GF-D8 (cell line): Measurements from ENCODE around the gene SH3RF1.

Experiments used
- DNase-seq: peaks from one replicate; lab custom pipeline; 2025; lab: John Stamatoyannopoulos, UW

Gene SH3RF1

GRCh38 chr4:169103966-169104412, 166.8 kb downstream of the SH3RF1 start:
- DNase-seq = no peak

GRCh38 chr4:169102026-169102425, 168.7 kb downstream of the SH3RF1 start:
- DNase-seq = no peak

GRCh38 chr4:169100670-169101101, 170.1 kb downstream of the SH3RF1 start:
- no peak for DNase-seq

DNA sequence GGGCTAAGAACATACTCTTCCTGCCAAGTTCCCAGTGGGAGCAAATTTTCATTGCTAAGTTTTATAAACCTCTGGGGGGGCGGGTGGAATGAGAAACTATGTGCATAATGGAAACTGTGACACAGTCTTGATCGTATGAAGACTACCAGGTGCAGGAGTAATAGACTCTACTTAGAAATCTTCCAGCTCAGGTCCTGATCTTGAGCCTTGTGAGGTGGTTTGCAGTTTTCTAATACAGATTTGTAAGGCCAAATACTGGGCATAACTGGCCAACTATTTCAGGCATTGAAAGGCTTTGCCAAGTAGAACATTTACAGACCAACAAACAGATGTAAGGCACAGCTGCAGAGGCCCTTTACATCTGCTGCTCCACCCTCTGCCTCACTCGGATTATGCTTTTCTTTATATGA, 171.0 kb downstream of the SH3RF1 start:
- DNase-seq = no peak

GRCh38 chr4:169098969-169099690, 171.6 kb downstream of the SH3RF1 start:
- no peak for DNase-seq

- DNase-seq = peak; percentile 79
Observed at GRCh38 chr4:169098532-169098931, 172.2 kb downstream of the SH3RF1 start.

DNA sequence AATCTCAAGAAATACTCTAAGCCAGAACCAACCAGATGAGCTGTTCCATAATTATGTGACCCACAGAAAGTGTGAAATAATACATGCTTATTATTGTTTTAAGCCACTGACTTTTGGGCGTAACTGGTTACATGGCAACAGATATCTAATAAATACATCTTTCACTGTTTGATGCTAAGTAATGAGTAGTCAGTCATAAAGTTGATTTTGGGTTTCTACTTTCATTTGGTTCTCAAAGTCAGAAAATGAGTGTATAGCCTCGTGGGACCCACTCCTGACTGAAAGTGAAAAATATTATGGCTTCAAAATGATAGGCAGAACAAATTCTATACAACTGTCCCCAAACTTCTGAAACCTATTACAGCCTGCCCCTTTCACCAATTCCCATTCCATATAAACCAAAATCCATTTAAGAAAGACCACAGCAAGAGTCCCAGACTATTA, 172.7 kb downstream of the SH3RF1 start:
- no peak for DNase-seq

DNA sequence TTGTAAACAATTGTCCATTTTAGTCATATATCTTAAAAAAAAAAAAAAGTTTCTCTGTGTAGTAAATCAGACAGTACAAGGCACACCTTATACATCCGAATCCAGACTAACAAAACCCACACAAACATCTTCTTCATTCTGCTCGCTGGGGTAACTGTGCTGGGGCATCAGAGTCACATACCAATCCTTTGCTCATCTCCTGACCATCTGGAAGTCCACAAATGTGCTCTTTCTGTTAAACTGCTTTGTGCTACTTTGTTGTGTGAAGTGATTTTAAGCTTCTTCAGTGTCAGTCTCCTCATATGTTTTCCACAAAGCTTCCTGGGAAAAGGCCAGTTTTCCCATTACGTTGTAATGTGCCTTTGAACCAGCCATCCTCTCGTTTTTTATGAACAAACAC, 174.5 kb downstream of the SH3RF1 start:
- DNase-seq = no peak

GRCh38 chr4:169094656-169095231, 176.0 kb downstream of the SH3RF1 start:
- no peak for DNase-seq

GRCh38 chr4:169092889-169093522, 177.8 kb downstream of the SH3RF1 start:
- no peak for DNase-seq

GRCh38 chr4:169090484-169091215, 180.1 kb downstream of the SH3RF1 start:
- DNase-seq = no peak

GRCh38 chr4:169089004-169089403, 181.8 kb downstream of the SH3RF1 start:
- no peak for DNase-seq

- DNase-seq = no peak
Observed at GRCh38 chr4:169084954-169085353, 185.8 kb downstream of the SH3RF1 start.

DNA sequence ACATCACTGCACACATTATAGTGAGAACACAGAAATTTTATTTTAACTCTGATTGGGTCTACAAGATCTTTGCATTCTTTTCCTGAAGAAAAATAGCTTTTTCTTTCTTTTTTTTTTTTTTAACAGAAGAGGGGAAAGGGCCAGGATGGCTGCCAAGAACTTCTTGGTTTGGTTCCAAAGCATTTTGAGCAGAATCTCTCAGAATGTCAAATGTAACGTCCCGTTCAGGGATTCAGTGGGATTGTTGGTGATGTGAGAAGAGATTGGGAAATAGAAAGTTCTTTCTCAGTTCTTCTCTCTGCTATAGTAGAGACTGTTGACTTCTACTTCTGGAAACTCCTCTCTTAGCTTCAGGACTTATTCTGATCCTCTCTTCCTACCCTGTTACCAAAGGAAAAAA, 189.8 kb downstream of the SH3RF1 start:
- no peak for DNase-seq

DNA sequence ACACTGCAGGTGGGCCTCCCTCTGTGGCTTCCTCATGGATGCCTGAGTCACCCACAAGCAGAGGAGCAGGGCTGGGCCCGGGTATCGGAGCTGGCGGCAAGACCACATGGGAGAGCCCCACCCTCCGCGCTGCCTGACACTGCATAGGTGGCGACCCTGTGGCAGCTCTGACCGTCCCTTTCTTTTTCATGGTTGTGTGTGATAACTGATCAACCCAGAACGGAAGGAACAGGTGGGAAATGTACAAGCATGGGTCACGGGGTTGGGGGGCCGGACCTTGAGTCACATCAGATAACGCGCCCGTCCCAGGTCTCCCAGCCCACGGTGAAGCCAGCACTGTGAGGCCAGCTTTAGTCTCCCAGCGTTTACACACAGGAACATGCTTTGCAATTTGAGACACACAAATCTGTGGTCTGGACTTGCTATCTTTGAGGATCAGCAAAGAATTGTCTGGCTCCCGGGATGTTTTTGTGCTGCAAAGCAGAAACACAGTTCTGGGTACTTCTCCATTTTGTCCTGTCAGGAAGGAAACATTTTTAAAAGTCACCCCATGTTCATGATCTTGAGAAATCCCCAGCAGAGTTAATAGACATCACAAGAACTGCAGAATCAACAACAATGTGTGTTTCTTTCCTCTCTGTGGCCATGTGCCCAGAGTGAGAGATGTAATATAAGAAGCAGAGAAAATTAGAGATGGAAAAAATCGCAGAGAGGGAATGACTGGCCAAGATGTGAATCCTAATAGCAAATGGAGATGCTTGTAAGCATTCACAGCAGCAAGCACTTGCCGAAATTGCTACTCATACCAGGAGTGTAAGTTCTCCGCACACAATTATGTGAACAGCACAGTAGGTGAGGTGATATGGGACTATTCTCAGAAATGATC, 190.6 kb downstream of the SH3RF1 start:
- peak; percentile 82 for DNase-seq

DNA sequence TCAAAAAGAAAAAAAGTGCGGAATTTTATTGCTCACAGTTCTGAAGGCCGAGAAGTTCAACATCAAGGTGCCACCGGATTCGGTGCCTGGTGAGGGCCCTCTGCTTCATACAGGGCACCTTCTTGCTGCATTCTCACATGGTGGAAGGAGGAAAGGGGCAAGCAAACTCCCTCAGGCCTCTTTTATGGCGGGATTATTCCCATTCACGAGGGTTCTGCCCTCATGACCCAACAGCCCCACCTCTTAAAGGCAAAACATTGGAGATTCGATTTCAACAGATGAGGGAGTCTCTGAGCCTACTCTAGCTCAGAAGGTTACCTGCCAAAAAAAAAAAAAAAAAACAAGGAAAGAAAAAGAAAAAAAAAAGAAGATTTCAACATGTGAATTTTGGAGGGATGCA, 196.6 kb downstream of the SH3RF1 start:
- DNase-seq = no peak

GRCh38 chr4:169071747-169072146, 199.0 kb downstream of the SH3RF1 start:
- no peak for DNase-seq

- no peak for DNase-seq
Observed at GRCh38 chr4:169070895-169071218, 199.9 kb downstream of the SH3RF1 start.

DNA sequence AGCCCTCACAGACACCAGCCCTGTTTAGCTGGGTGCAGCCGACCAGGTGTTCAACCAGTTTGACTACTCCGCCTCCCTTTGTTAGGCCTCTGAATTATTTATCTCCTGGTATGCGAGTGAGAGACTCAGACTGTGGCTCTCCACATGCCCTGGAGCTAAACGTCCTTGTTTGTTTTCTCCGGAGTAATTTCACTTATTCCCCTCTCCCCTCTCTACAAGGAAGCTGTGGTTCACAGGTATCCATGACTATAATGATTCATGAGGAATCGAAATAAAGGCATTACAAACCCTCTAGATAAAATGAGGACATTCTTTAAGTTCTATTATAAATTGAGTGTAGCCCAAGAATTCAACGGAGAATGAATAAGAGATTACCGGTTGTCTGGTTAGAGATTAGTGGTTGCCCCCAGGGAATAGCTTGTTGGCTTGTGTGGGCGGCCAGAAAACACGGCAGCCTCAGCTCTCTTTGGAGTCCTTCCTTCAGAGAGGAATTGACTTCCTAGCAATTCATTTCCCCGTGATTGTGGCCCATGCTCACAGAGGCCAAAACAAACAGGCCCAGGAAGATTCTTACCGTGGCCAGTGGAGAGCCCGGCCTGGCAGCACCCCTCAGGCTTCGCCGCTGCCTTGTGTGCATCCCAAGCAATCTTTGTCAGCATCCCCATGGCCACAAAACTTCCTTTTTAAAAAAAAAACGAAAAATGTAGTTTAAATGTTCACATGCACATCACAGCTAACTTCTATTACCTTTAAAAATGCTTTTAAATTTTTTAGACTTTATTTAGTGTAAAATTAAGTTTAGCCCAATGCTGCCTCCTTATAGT, 200.5 kb downstream of the SH3RF1 start:
- DNase-seq = no peak

DNA sequence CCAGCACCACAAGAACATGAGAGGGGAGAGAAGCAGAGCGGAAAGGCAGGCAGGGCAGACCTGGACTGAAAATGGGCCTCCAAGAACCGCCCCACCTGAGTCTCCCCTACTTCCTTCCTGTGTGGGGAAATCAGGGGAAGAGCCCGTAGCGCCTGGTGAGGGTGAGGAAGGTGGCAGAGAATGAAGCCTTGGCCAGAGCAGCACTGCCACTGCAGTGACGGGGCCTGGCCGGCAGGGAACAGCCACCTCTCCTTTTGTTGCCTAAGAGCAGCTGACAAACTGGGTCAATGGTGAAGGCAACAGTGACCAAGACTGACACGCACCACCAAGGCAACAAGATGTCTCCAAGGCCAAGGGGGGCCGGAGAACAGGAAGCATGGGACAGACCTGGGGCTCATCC, 202.3 kb downstream of the SH3RF1 start:
- DNase-seq = no peak

DNA sequence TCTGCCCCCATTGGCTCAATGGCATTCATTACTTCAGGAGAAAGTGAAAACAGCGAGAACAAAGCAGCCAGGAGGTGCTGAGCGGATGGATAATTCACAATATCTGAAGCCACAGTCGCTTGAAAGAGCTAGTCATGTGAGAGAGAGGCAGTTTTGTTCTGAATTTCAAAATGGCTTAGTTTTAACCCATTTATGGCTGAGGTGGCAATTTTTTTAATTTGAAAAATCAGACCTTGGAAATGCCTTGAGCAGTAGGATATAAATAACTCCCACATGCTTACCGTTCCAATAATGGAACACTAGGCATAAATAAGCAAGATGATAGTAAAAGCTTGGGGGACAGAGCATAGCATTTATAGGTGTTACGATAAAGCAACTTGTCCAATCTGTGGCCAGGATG, 203.8 kb downstream of the SH3RF1 start:
- DNase-seq = no peak
